Measurements from ENCODE around the gene LUC7L.
"Not testable (repeated sequence)": the region's sequence is repeated elsewhere in the genome, so short reads cannot be mapped to it uniquely, and the experiment has no call there.

The LUC7L gene

DNA sequence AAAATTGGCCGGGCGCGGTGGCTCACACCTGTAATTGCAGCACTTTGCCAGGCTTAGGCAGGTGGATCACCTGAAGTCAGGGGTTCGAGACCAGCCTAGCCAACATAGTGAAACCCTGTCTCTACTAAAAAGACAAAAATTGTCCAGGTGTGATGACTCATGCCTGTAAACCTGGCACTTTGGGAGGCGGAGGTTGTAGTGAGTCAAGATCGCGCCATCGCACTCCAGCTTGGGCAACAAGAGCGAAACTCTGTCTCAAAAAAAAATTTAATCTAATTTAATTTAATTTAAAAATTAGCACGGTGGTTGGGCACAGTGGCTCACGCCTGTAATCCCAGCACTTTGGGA lies 50.6 kb downstream of the LUC7L start:
- no peak for DNase-seq

- no peak for DNase-seq
Observed at GRCh38 chr16:177981-178667, 51.1 kb downstream of the LUC7L start.

GRCh38 chr16:177394-177822 lies 51.8 kb downstream of the LUC7L start:
- no peak for DNase-seq

DNA sequence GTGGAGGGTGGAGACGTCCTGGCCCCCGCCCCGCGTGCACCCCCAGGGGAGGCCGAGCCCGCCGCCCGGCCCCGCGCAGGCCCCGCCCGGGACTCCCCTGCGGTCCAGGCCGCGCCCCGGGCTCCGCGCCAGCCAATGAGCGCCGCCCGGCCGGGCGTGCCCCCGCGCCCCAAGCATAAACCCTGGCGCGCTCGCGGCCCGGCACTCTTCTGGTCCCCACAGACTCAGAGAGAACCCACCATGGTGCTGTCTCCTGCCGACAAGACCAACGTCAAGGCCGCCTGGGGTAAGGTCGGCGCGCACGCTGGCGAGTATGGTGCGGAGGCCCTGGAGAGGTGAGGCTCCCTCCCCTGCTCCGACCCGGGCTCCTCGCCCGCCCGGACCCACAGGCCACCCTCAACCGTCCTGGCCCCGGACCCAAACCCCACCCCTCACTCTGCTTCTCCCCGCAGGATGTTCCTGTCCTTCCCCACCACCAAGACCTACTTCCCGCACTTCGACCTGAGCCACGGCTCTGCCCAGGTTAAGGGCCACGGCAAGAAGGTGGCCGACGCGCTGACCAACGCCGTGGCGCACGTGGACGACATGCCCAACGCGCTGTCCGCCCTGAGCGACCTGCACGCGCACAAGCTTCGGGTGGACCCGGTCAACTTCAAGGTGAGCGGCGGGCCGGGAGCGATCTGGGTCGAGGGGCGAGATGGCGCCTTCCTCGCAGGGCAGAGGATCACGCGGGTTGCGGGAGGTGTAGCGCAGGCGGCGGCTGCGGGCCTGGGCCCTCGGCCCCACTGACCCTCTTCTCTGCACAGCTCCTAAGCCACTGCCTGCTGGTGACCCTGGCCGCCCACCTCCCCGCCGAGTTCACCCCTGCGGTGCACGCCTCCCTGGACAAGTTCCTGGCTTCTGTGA lies 52.5 kb downstream of the LUC7L start, which contains the start of gene HBA1:
Gene HBA1 (plus strand): TSS at position 204 of the 906 bp plus-strand sequence. CDS start 37 bp downstream, at position 241.
- DNase-seq: not testable (repeated sequence)

DNA sequence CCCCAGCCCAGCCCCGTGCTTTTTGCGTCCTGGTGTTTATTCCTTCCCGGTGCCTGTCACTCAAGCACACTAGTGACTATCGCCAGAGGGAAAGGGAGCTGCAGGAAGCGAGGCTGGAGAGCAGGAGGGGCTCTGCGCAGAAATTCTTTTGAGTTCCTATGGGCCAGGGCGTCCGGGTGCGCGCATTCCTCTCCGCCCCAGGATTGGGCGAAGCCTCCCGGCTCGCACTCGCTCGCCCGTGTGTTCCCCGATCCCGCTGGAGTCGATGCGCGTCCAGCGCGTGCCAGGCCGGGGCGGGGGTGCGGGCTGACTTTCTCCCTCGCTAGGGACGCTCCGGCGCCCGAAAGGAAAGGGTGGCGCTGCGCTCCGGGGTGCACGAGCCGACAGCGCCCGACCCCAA lies 53.2 kb downstream of the LUC7L start:
- not testable (repeated sequence) for DNase-seq

GRCh38 chr16:175011-175949 lies 54.0 kb downstream of the LUC7L start:
- DNase-seq: peak in 3 of 4 experiments; percentile 38 to 58 (median 52)

DNA sequence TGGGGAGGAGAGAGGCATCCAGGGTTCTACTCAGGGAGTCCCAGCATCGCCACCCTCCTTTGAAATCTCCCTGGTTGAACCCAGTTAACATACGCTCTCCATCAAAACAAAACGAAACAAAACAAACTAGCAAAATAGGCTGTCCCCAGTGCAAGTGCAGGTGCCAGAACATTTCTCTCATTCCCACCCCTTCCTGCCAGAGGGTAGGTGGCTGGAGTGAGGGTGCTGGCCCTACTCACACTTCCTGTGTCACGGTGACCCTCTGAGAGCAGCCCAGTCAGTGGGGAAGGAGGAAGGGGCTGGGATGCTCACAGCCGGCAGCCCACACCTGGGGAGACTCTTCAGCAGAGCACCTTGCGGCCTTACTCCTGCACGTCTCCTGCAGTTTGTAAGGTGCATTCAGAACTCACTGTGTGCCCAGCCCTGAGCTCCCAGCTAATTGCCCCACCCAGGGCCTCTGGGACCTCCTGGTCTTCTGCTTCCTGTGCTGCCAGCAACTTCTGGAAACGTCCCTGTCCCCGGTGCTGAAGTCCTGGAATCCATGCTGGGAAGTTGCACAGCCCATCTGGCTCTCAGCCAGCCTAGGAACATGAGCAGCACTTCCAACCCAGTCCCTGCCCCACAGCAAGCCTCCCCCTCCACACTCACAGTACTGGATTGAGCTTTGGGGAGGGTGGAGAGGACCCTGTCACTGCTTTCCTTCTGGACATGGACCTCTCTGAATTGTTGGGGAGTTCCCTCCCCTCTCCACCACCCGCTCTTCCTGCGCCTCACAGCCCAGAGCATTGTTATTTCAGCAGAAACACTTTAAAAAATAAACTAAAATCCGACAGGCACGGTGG lies 55.1 kb downstream of the LUC7L start:
- not testable (repeated sequence) for DNase-seq

GRCh38 chr16:173211-173854 lies 55.9 kb downstream of the LUC7L start:
- DNase-seq: not testable (repeated sequence)

DNA sequence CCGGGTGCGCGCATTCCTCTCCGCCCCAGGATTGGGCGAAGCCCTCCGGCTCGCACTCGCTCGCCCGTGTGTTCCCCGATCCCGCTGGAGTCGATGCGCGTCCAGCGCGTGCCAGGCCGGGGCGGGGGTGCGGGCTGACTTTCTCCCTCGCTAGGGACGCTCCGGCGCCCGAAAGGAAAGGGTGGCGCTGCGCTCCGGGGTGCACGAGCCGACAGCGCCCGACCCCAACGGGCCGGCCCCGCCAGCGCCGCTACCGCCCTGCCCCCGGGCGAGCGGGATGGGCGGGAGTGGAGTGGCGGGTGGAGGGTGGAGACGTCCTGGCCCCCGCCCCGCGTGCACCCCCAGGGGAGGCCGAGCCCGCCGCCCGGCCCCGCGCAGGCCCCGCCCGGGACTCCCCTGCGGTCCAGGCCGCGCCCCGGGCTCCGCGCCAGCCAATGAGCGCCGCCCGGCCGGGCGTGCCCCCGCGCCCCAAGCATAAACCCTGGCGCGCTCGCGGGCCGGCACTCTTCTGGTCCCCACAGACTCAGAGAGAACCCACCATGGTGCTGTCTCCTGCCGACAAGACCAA lies 56.8 kb downstream of the LUC7L start, which contains the start of gene HBA2:
Gene HBA2 (plus strand): TSS at position 503 of the 568 bp plus-strand sequence. CDS start 37 bp downstream, at position 540.
- DNase-seq: not testable (repeated sequence)

- DNase-seq: no peak
Observed at GRCh38 chr16:170788-171187, 58.5 kb downstream of the LUC7L start.

- DNase-seq: peak in 3 of 4 experiments; percentile 20 to 46 (median 33)
Observed at GRCh38 chr16:170088-170507, 59.2 kb downstream of the LUC7L start.

- DNase-seq: no peak
Observed at GRCh38 chr16:169014-169413, 60.2 kb downstream of the LUC7L start.

DNA sequence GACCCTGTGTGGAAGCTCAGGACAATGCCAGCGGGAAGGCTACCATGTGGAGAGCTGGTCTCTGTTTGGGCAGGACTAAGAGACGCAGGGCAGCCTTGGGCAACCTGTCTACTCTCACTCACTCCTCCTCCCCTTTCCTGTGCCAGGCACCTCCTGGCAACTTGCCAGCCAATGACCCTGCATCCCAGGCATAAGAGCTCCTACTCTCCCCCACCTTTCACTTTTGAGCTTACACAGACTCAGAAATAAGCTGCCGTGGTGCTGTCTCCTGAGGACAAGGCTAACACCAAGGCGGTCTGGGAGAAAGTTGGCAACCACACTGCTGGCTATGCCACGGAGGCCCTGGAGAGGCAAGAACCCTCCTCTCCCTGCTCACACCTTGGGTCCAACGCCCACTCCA lies 60.8 kb downstream of the LUC7L start:
- no peak for DNase-seq

- no peak for DNase-seq
Observed at GRCh38 chr16:167122-167690, 62.0 kb downstream of the LUC7L start.

DNA sequence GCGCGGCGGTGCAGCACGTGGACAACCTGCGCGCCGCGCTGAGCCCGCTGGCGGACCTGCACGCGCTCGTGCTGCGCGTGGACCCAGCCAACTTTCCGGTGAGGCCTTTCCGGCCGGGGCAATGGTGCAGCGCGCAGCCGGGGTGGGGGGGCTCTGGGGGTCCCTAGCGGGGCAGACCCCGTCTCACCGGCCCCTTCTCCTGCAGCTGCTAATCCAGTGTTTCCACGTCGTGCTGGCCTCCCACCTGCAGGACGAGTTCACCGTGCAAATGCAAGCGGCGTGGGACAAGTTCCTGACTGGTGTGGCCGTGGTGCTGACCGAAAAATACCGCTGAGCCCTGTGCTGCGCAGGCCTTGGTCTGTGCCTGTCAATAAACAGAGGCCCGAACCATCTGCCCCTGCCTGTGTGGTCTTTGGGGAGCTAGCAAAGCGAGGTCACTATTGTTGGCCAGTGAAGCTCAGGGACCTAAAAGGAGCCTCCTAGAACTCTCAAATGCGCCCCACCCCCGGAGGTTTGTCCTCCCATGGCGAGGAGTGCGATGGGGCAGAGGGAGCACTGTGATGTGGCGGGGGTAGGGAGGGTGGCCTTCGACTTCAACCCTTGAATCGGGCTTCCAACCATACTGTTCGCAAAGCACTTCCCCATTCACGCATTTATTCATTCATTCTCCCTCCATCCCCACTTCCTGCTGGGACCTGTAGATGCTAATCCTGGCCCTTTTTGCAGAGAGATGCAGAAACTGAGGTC lies 62.7 kb downstream of the LUC7L start:
- DNase-seq: no peak

- no peak for DNase-seq
Observed at GRCh38 chr16:165539-166374, 63.5 kb downstream of the LUC7L start, which contains the start of gene HBM. TSS of gene HBM (plus strand) at chr16:165978. CDS start at chr16:165998, 20 bp downstream.

- peak in 2 of 4 experiments; percentile 26 to 50 for DNase-seq
Observed at GRCh38 chr16:164827-165538, 64.3 kb downstream of the LUC7L start.

All from suppressor macrophage (primary cell).